IPS-11a (cell line): ENCODE data around the gene UNC13A.

ENCODE experiments used
- H3K4me3 ChIP-seq: one replicate; pipeline ENCODE4 v1.5.1; 2013; ENCODE audit warnings: low read depth, low read length, control low read depth

The UNC13A gene

GRCh38 chr19:17632577-17632976, 55.6 kb downstream of the UNC13A start:
- no peak overlapping the region for H3K4me3 ChIP-seq

- no peak overlapping the region for H3K4me3 ChIP-seq
Observed at GRCh38 chr19:17629760-17630159, 58.4 kb downstream of the UNC13A start.

GRCh38 chr19:17627921-17628320, 60.2 kb downstream of the UNC13A start:
- H3K4me3 ChIP-seq = no peak overlapping the region

- H3K4me3 ChIP-seq = no peak overlapping the region
Observed at GRCh38 chr19:17627161-17627560, 61.0 kb downstream of the UNC13A start.

GRCh38 chr19:17626456-17627015, 61.6 kb downstream of the UNC13A start:
- no peak overlapping the region for H3K4me3 ChIP-seq

- H3K4me3 ChIP-seq = no peak overlapping the region
Observed at GRCh38 chr19:17625980-17626379, 62.2 kb downstream of the UNC13A start.

GRCh38 chr19:17625043-17625442, 63.1 kb downstream of the UNC13A start:
- no peak overlapping the region for H3K4me3 ChIP-seq

GRCh38 chr19:17624314-17624991, 63.7 kb downstream of the UNC13A start:
- H3K4me3 ChIP-seq = no peak overlapping the region

GRCh38 chr19:17623224-17623935, 64.8 kb downstream of the UNC13A start:
- H3K4me3 ChIP-seq = no peak overlapping the region

GRCh38 chr19:17620696-17621095, 67.5 kb downstream of the UNC13A start:
- H3K4me3 ChIP-seq = no peak overlapping the region

GRCh38 chr19:17618936-17619335, 69.2 kb downstream of the UNC13A start:
- no peak overlapping the region for H3K4me3 ChIP-seq

- H3K4me3 ChIP-seq = no peak overlapping the region
Observed at GRCh38 chr19:17618281-17618903, 69.8 kb downstream of the UNC13A start.

GRCh38 chr19:17617807-17618192, 70.4 kb downstream of the UNC13A start:
- no peak overlapping the region for H3K4me3 ChIP-seq

GRCh38 chr19:17616961-17617806, 71.0 kb downstream of the UNC13A start:
- H3K4me3 ChIP-seq = no peak overlapping the region

GRCh38 chr19:17616686-17616960, 71.5 kb downstream of the UNC13A start:
- peak overlapping the region; percentile 13 for H3K4me3 ChIP-seq

GRCh38 chr19:17615889-17616685, 72.1 kb downstream of the UNC13A start:
- H3K4me3 ChIP-seq = peak overlapping the region; percentile 13

GRCh38 chr19:17614476-17614875, 73.7 kb downstream of the UNC13A start:
- H3K4me3 ChIP-seq = no peak overlapping the region

GRCh38 chr19:17611462-17612244, 76.5 kb downstream of the UNC13A start:
- no peak overlapping the region for H3K4me3 ChIP-seq

- no peak overlapping the region for H3K4me3 ChIP-seq
Observed at GRCh38 chr19:17610384-17610783, 77.8 kb downstream of the UNC13A start.

- no peak overlapping the region for H3K4me3 ChIP-seq
Observed at GRCh38 chr19:17607936-17608335, 80.2 kb downstream of the UNC13A start.
